Mucosa of stomach (tissue), 1 donor: ENCODE data around the gene VCAN.

Experiments
- H3K27me3 ChIP-seq: one replicate; pipeline ENCODE4 v1.7.0; 2013; ENCODE audit warnings: mild to moderate bottlenecking, low read length; ENCODE audit not compliant: control insufficient read depth, insufficient read depth
- H3K36me3 ChIP-seq: one replicate; pipeline ENCODE4 v1.7.0; 2013; ENCODE audit warnings: low read length; ENCODE audit not compliant: control insufficient read depth, insufficient read depth
- H3K4me1 ChIP-seq: one replicate; pipeline ENCODE4 v1.7.0; 2013; ENCODE audit warnings: mild to moderate bottlenecking, low read length; ENCODE audit not compliant: control insufficient read depth, insufficient read depth
- H3K4me3 ChIP-seq: one replicate; pipeline ENCODE4 v1.7.0; 2013; ENCODE audit warnings: low read length
- H3K9ac ChIP-seq: one replicate; pipeline ENCODE4 v1.7.0; 2013; ENCODE audit warnings: mild to moderate bottlenecking, low read length, moderate library complexity
- H3K9me3 ChIP-seq: one replicate; pipeline ENCODE4 v1.7.0; 2013; ENCODE audit warnings: mild to moderate bottlenecking, low read length, moderate library complexity; ENCODE audit not compliant: control insufficient read depth
- donor health status: Pancreatic carcinoma.

VCAN gene

GRCh38 chr5:83443534-83443933 is 28.0 kb upstream of the VCAN start:
- Histone ChIP-seq H3K36me3 (no peaks in the 10 kb centered on the region), H3K4me3 (no peak overlapping the region), H3K9me3 (no peaks in the 10 kb centered on the region), H3K4me1 (no peaks in the 10 kb centered on the region), H3K27me3 (no peaks in the 10 kb centered on the region), H3K9ac (no peak overlapping the region)

- no peak overlapping the region for H3K9ac ChIP-seq
- H3K27me3 ChIP-seq: no peaks in the 10 kb centered on the region
- H3K4me3 ChIP-seq: no peak overlapping the region
- no peaks in the 10 kb centered on the region for H3K9me3 ChIP-seq
- H3K4me1 ChIP-seq: no peaks in the 10 kb centered on the region
- no peaks in the 10 kb centered on the region for H3K36me3 ChIP-seq
Observed at GRCh38 chr5:83444445-83444844, 27.1 kb upstream of the VCAN start.

- Histone ChIP-seq H3K9me3 (no peaks in the 10 kb centered on the region), H3K27me3 (no peaks in the 10 kb centered on the region), H3K36me3 (no peaks in the 10 kb centered on the region)
Observed at GRCh38 chr5:83446253-83446947, 25.1 kb upstream of the VCAN start.

DNA sequence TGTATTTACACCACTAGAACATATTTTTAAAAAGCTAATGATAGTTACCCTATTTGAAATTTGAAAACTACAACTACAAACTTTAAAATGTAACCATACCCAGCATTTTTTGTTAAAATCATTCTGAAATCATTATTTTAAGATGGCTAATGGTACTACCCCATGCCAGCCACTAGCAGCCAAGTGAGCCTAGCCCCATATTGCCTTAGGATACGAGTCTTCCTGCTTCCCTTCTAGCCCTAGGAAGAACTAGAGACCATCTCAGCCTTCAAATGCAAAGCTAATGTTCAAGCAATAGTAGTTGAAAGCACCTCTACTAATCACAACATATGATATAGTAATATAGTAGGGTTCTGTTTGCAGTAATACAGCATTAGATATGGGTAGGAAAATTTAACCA is 24.0 kb upstream of the VCAN start:
- no peaks in the 10 kb centered on the region for H3K27me3 ChIP-seq
- H3K4me3 ChIP-seq: no peak overlapping the region
- no peaks in the 10 kb centered on the region for H3K36me3 ChIP-seq
- H3K9me3 ChIP-seq: no peaks in the 10 kb centered on the region
- no peak overlapping the region for H3K9ac ChIP-seq
- H3K4me1 ChIP-seq: no peaks in the 10 kb centered on the region

More at GRCh38 chr5:83446253-83446947, 25.1 kb upstream of the VCAN start:
- H3K4me3 ChIP-seq: no peak overlapping the region
- H3K4me1 ChIP-seq: no peaks in the 10 kb centered on the region
- H3K9ac ChIP-seq: no peak overlapping the region

- no peak overlapping the region for H3K9ac ChIP-seq
- H3K4me1 ChIP-seq: no peaks in the 10 kb centered on the region
- no peak overlapping the region for H3K4me3 ChIP-seq
- no peaks in the 10 kb centered on the region for H3K9me3 ChIP-seq
- H3K36me3 ChIP-seq: no peaks in the 10 kb centered on the region
- no peaks in the 10 kb centered on the region for H3K27me3 ChIP-seq
Observed at GRCh38 chr5:83450183-83450966, 21.2 kb upstream of the VCAN start.

DNA sequence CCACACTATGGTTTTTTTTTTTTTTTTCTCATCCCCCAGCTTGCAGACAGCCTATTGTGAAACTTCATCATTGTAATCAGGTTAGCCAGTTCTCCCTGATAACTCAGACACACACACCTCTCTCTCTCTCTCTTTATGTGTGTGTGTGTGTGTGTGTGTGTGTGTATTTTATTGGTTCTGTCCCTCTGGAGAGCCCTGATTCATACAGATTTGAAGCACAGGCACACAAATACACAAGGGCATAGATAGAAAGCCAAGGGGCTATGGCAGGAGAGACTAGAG is 20.6 kb upstream of the VCAN start:
- Histone ChIP-seq H3K36me3 (no peaks in the 10 kb centered on the region), H3K9me3 (no peaks in the 10 kb centered on the region), H3K27me3 (no peaks in the 10 kb centered on the region), H3K4me1 (no peaks in the 10 kb centered on the region), H3K4me3 (no peak overlapping the region), H3K9ac (no peak overlapping the region)

DNA sequence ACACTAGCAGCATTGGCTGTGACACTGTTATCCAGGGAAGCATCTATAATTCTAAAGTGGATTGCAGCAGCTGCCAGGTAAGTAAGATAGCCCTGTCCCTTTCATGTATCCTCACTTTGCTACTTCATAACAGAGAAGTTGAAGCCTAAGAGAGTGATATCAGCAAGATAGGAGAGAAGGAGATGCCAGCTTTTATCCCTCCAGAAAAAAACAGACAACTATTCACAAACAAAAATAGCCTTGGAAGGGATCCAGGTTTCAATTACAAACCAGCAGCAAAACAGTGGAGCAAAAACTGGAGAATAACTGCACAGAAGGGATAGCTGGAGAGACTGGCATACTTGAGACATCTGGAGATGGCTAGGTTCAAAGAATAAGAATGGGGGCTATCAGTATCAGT is 19.6 kb upstream of the VCAN start:
- Histone ChIP-seq H3K36me3 (no peaks in the 10 kb centered on the region), H3K9ac (no peak overlapping the region), H3K4me1 (no peaks in the 10 kb centered on the region), H3K9me3 (no peaks in the 10 kb centered on the region), H3K4me3 (no peak overlapping the region), H3K27me3 (no peaks in the 10 kb centered on the region)

GRCh38 chr5:83453937-83454336 is 17.6 kb upstream of the VCAN start:
- no peaks in the 10 kb centered on the region for H3K4me1 ChIP-seq
- no peaks in the 10 kb centered on the region for H3K36me3 ChIP-seq
- no peak overlapping the region for H3K4me3 ChIP-seq
- H3K9ac ChIP-seq: no peak overlapping the region
- no peaks in the 10 kb centered on the region for H3K9me3 ChIP-seq
- no peaks in the 10 kb centered on the region for H3K27me3 ChIP-seq

- Histone ChIP-seq H3K4me3 (no peak overlapping the region), H3K36me3 (no peaks in the 10 kb centered on the region), H3K27me3 (peaks cover 3% of the 10 kb centered on the region), H3K9ac (no peak overlapping the region), H3K4me1 (no peaks in the 10 kb centered on the region), H3K9me3 (no peaks in the 10 kb centered on the region)
Observed at GRCh38 chr5:83464261-83464660, 7.3 kb upstream of the VCAN start.

DNA sequence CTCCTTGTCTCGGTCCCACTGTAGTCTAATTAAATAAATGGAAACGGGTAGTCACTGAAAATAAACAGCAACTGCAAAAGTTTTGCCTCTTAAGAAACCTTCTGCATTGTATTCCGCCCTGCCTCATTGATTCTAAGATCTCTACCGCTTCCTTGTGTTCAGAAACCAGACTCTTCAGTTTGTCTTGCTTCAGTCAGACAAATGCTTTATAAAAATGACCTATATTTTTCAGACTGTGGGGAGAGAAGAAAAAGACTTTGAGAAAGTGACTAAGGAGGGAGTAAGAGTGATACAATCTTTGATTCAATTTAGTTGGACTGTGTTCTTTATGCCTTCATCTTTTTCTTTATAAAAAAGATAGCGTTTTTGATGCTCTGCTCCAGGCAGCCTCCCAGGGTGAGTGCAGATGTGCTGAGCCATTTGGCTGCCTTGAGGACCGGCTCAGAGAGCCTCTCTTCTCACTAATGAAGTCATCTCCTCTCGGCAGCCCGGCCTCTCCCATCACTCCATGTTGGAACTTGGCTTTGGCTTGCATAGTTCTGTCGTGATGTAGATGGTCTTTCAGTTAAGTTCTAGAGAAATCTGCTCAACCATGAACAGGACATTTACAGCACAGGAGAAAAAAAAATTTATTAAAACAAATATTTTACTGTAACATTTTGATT is 4.0 kb upstream of the VCAN start:
- H3K9me3 ChIP-seq: no peaks in the 10 kb centered on the region

GRCh38 chr5:83469075-83469474 is 2.5 kb upstream of the VCAN start:
- H3K4me1 ChIP-seq: peaks cover 9% of the 10 kb centered on the region

More for the DNA sequence above, 4.0 kb upstream of the VCAN start:
- H3K4me3 ChIP-seq: no peak overlapping the region
- peaks cover 26% of the 10 kb centered on the region for H3K27me3 ChIP-seq
- H3K9ac ChIP-seq: no peak overlapping the region
- no peaks in the 10 kb centered on the region for H3K4me1 ChIP-seq
- no peaks in the 10 kb centered on the region for H3K36me3 ChIP-seq

More at GRCh38 chr5:83469075-83469474, 2.5 kb upstream of the VCAN start:
- Histone ChIP-seq H3K27me3 (peaks cover 41% of the 10 kb centered on the region), H3K4me3 (no peak overlapping the region), H3K9ac (no peak overlapping the region), H3K9me3 (no peaks in the 10 kb centered on the region), H3K36me3 (no peaks in the 10 kb centered on the region)
